Left hindlimb (tissue), 1 donor: ENCODE measurements around the gene DOCK1.

ENCODE experiments used
- DNase-seq: peaks from one replicate; pipeline ENCODE4 v3.0.0-alpha.2; 2018

DOCK1 gene

GRCh38 chr10:127012769-127013152, 107.5 kb downstream of the DOCK1 start:
- peak; percentile 49 for DNase-seq

GRCh38 chr10:127013211-127013656, 108.0 kb downstream of the DOCK1 start:
- no peak for DNase-seq

DNA sequence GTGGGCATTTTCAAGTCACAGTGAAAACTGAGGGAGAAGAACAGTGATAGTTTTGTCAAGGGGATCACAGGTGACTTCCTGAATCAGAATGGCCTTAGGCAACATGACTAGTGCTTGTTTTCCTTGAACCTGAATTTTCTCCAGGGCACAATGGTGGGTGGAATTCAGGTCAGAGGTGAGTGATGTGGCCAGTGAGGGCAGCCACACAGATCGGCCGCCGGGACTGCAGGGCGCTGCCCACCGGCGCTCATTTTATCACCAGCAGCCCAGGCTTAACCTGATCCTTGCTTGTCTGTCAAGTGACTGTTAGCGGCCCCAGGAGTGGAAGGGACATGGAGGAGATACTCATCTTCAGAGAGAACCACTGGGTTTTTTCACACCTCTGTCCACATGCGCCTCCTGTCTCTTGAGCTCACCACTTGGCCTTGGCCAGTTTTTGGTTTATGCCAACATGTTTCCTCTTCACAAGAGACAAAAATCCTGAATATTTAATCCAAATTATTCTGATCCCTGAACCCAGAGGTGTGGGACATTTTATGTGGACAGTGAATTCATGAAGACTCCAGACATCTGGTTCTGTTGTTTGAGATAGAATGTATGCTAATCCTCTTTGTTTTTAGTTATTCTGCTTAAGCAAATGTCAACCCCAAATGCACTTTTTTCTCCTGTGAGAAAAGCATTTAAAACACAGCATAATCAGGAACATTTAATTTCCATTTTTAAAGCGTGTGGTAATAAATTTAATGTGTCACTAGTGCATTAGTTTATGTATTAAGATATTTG, 108.7 kb downstream of the DOCK1 start:
- DNase-seq = no peak

DNA sequence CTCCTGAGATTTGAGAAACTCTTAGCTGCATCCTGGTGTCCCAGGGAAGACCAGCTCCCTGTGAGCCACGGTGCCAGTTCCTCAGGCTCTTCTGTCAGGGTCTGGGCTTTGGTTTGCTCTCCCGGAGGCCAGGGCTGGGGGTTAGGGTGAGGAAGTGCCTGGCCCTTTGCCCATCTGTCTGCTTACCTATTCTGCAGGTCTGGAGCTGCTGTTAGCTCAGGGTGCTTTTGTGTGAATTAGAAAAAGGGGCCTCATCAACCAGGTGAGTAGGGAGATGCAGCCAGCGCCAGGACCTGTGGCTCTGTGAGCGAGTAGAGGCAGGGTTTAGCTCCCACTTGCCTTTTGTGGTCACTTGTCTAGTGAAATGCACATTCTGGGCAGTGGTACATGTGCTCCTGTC, 109.4 kb downstream of the DOCK1 start:
- DNase-seq = no peak

DNA sequence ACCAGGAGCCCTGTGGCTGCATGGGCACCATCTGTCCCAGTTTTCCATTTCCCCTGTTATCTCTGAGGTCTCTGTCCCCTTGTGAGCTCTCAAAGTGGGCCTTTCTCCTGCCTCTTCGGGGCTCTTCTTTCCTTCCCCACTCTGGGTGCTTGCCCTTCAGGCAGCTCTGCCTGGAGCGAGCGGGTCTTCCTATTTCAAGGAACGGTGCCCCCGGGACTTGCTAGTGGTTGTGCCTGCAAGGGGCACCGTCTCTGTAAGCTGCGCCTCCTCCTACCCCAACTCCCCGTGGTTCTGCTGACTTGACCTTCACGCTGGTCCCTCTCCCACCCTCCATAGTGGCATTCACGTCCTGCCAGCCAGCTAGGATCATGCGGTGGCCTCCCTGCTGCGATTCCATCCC, 110.1 kb downstream of the DOCK1 start:
- no peak for DNase-seq

- no peak for DNase-seq
Observed at GRCh38 chr10:127016331-127016730, 111.1 kb downstream of the DOCK1 start.

- DNase-seq = no peak
Observed at GRCh38 chr10:127017541-127018297, 112.5 kb downstream of the DOCK1 start.

GRCh38 chr10:127018298-127018650, 113.0 kb downstream of the DOCK1 start:
- DNase-seq = no peak

DNA sequence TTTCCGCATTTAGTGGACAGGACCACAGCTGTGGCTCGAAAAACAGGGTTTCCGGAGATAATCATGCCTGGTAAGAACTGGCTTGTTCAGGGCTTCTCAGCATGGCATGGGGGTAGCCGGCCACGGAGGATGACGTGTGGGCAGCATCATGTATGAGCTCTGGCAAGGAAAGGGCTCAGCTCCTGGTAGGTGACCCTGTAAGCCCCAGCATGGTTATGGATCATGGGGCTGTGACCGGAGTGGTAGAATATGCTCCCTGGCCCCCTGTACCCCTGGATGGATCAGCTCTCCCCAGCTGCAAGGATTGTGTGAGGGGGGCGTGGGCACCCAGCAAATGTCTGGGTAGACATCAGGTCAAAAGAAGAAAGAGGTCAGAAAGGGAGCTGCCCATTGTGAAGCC, 113.5 kb downstream of the DOCK1 start:
- DNase-seq = no peak

DNA sequence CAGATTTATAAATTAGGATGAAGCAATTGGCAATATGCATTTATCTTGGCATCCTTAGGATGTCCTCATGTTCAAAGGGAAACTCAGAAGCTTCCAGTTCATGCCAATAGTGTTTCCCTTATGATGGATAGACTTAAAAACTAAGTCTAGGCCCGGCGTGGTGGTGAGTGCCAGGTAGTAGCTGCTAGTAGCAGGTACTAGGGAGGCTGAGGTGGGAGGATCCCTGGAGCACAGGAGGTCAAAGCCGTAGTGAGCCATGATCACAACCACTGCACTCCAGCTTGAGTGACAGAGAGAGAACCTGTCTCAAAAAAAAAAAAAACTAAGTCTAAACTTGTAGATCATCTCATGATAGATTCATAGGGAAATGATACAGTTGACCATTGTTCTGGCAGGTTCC, 115.0 kb downstream of the DOCK1 start:
- DNase-seq = no peak

DNA sequence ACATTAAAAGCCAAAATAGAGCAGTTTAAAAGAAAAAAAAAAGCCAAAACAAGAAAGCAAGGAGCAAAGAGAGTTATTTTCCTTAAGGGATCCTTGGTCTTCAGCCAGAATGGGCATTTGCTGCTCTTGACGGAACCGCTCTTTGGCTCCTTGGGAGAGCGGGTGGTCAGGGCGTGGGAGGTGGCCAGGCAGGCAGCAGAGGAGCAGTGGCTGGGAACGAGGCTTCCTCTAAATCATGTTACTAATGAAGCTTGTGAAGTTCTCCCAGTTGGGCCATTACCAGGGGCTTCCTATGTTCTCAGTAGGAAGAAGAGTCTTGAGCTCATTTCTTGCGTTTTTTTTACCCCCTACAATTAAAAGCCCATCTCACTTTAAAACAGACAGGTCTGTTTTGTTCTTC, 116.6 kb downstream of the DOCK1 start:
- DNase-seq = no peak

GRCh38 chr10:127024685-127025435, 119.6 kb downstream of the DOCK1 start:
- no peak for DNase-seq

- DNase-seq = no peak
Observed at GRCh38 chr10:127027786-127028185, 122.6 kb downstream of the DOCK1 start.

GRCh38 chr10:127028556-127028955, 123.3 kb downstream of the DOCK1 start:
- no peak for DNase-seq

DNA sequence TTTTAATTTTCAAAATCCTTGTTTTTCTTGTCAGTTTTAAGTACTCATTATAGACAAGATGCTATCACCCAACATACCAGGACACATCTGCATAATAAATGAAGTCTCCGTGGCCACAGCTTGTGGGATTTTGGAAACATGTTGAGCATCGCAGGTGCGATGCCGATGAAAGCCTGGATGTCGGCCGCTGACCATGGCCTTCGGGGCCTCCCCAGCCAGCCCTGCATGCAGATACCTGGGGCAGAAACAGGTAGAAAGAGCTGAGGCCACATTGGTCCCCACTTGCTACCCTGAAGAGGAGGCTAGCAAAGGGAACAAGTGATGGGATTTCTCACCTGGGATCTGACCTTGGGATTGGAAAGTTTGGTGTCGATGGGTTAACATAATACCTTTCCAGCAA, 123.8 kb downstream of the DOCK1 start:
- DNase-seq = no peak

DNA sequence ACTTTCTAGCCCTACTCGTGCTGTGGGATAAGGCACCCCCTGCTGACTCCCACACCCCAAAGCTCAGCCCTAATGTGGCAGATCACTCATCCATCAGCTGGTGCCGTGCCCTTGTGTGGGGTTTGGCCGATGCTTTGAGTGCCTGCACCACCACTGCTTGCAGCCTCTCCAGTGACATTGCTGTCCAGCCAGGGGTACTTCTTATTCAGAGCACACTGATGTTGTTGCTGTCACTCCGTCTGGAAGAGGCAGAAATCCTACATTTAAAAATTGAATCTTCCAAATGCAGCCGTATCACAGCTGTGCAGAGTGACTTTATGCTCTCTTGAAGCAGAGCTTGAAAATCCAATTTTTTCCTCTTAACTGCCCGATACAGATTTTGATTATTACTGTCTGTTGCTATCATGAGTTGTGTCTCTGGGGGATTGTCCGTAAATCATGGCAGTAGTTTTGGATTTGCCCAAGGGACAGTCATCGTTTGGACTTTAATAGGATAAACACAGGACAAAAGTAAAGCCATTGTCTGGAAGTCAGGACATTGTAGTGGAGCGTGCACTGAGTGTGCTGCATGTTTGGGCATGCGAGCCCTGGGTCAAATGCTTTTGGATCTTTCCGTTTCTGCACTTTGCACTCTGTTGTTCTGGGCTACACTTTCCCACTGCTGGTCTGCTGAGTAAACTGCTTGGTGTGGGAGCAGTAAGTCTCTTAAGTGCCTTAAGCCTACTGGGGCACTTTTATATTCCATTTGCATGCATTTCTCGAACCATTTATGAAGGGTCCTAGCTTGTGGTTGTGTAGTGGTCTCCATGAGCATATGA, 128.2 kb downstream of the DOCK1 start:
- DNase-seq = no peak

GRCh38 chr10:127034034-127034633, 128.9 kb downstream of the DOCK1 start:
- no peak for DNase-seq

DNA sequence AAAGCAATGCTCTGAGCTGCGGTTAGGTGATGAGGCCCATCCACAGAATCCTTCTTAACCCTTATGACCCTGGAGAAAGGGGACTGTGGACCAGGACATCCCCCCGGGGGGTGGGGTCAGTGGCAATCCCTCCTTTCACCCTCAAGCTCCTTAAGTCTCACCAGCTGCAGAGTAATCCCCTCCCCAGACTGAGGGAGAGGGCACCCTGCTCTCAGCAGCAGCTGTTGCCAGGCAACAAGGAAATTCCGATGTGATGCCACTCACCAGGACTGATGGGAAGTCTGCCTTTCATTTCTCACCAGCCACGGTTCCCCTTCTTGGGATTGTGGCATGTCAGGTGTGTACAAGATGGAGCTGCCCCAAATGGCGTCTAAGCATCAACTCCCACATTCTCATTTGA, 129.6 kb downstream of the DOCK1 start:
- no peak for DNase-seq

DNA sequence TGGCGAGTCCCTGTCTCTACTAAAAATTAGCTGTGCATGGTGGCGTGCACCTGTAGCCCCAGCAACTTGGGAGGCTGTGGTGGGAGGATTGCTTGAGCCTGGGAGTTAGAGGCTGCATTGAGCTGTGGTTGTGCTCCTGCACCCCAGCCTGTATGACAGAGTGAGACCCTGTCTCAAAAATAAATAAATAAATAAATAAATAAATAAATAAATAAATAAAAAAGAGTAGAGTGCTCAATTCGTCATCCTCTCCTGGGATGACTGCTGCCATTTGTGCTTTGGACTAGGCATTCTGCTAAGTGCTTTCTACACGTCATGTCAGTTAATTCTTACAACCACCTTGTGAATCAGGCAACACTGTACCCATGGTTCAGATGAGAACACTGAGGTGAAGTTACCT, 130.6 kb downstream of the DOCK1 start:
- DNase-seq = no peak

- DNase-seq = no peak
Observed at GRCh38 chr10:127036987-127037386, 131.8 kb downstream of the DOCK1 start.

GRCh38 chr10:127039435-127039834, 134.2 kb downstream of the DOCK1 start:
- no peak for DNase-seq

DNA sequence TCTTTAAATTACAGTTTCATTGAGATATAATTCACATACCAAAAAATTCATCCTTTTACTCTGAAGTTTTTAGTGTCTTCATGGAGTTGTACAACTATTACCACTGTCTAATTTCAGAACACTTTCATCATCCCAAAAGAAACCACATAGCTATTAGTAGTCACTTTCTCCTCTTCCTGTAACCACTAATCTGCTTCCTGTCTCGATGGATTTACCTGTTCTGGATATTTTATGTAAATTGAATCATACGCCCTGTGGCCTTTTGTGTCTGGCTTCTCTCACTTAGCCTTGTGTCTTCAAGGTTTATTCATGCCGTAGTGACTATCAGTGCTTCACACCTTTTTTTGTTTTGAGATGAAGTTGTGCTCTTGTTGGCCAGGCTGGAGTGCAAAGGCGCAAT, 135.5 kb downstream of the DOCK1 start:
- DNase-seq = no peak
